Stimulated activated CD8-positive, alpha-beta memory T cell treated with anti-CD3 and anti-CD28 coated beads, Interleukin-7, amount 100 ng/mL, for 4 hours (primary cell): Measurements from ENCODE around the gene ARFIP1.

Experiments used
- DNase-seq, 2 donors: peaks; one replicate each; pipeline ENCODE4 v3.0.0-alpha.2; 2020; ENCODE audit warnings: low read depth in 2 of 2

Gene ARFIP1

GRCh38 chr4:152938237-152938947, 158.6 kb downstream of the ARFIP1 start:
- no peak for DNase-seq

- no peak for DNase-seq
These were observed 159.9 kb downstream of the ARFIP1 start for GRCh38 chr4:152939621-152940020.

- no peak for DNase-seq
These were observed 160.7 kb downstream of the ARFIP1 start for GRCh38 chr4:152940461-152940860.

GRCh38 chr4:152941411-152941810, 161.7 kb downstream of the ARFIP1 start:
- DNase-seq: no peak

GRCh38 chr4:152942346-152942745, 162.6 kb downstream of the ARFIP1 start:
- no peak for DNase-seq

- no peak for DNase-seq
These were observed 163.9 kb downstream of the ARFIP1 start for GRCh38 chr4:152943672-152944071.

- no peak for DNase-seq
These were observed 165.0 kb downstream of the ARFIP1 start for GRCh38 chr4:152944666-152945320.

- no peak for DNase-seq
These were observed 165.9 kb downstream of the ARFIP1 start for GRCh38 chr4:152945639-152946038.

GRCh38 chr4:152946446-152946845, 166.7 kb downstream of the ARFIP1 start:
- no peak for DNase-seq

GRCh38 chr4:152947311-152947710, 167.6 kb downstream of the ARFIP1 start:
- DNase-seq: no peak

GRCh38 chr4:152949930-152950329, 170.2 kb downstream of the ARFIP1 start:
- DNase-seq: no peak

- no peak for DNase-seq
These were observed 170.9 kb downstream of the ARFIP1 start for GRCh38 chr4:152950402-152951274.

GRCh38 chr4:152951348-152951747, 171.6 kb downstream of the ARFIP1 start:
- no peak for DNase-seq

GRCh38 chr4:152953514-152953913, 173.8 kb downstream of the ARFIP1 start:
- no peak for DNase-seq

- no peak for DNase-seq
These were observed 175.0 kb downstream of the ARFIP1 start for GRCh38 chr4:152954741-152955140.

GRCh38 chr4:152956147-152956546, 176.4 kb downstream of the ARFIP1 start:
- DNase-seq: no peak

- no peak for DNase-seq
These were observed 177.1 kb downstream of the ARFIP1 start for GRCh38 chr4:152956650-152957436.

GRCh38 chr4:152957437-152958171, 177.8 kb downstream of the ARFIP1 start:
- DNase-seq: peak in 1 of 2 donors; percentile 2

- DNase-seq: no peak
These were observed 179.3 kb downstream of the ARFIP1 start for GRCh38 chr4:152959080-152959479.

- DNase-seq: no peak
These were observed 180.3 kb downstream of the ARFIP1 start for GRCh38 chr4:152960082-152960481.
